Esophagus muscularis mucosa (tissue), 4 donors: ENCODE measurements around the gene ARL16. TPM values are rescaled to one million over a fixed set of nuclear protein-coding genes. Genes with fewer than 3 reads are reported as not detected.

ENCODE experiments used
- DNase-seq: peaks from one replicate; pipeline ENCODE4 v3.0.0-alpha.2; 2017; ENCODE audit errors: extremely low spot score
- H3K27ac ChIP-seq, 4 donors: fragments of 200-600 bp; sonication (generic); replicated peaks in 1 of 4; 1 replicate in 3 of 4; 2 replicates in 1 of 4; pipeline ENCODE4 v1.5.1; 2016 to 2019; ENCODE audit warnings: mild to moderate bottlenecking in 1 of 4
- H3K27me3 ChIP-seq, 4 donors: fragments of 200-600 bp; sonication (generic); one replicate each; pipeline versions ENCODE4 v1.5.1 to v1.6.0; 2016 to 2019
- H3K36me3 ChIP-seq, 4 donors: fragments of 200-600 bp; sonication (generic); one replicate each; pipeline ENCODE4 v1.5.1; 2016 to 2019
- H3K4me1 ChIP-seq, 4 donors: fragments of 200-600 bp; sonication (generic); one replicate each; pipeline ENCODE4 v1.5.1; 2016 to 2019
- H3K4me3 ChIP-seq, 4 donors: fragments of 200-600 bp; sonication (generic); 1 replicate in 2 of 4; 2 replicates in 2 of 4; pipeline ENCODE4 v1.5.1; 2016 to 2019; ENCODE audit warnings: mild to moderate bottlenecking in 4 of 4, moderate library complexity in 1 of 4
- H3K9me3 ChIP-seq, 4 donors: fragments of 200-600 bp; sonication (generic); 1 replicate in 3 of 4; 2 replicates in 1 of 4; pipeline ENCODE4 v1.5.1; 2016 to 2019
- CTCF ChIP-seq, 3 experiments: fragments of 200-600 bp in 2 of 3; fragments of 450-650 bp in 1 of 3; sonication (generic) in 2 of 3; IDR thresholded peaks; one replicate each; pipeline ENCODE4 v1.5.1; 2017 to 2019; ENCODE audit warnings: antibody characterized with exemption in 3 of 3, mild to moderate bottlenecking in 2 of 3, moderate library complexity in 1 of 3
- EP300 ChIP-seq: sonication (generic); formaldehyde crosslinking; IDR thresholded peaks from one replicate; pipeline ENCODE4 v1.6.1; 2017; ENCODE audit warnings: antibody characterized with exemption
- POLR2A ChIP-seq: fragments of 450-650 bp; IDR thresholded peaks from one replicate; pipeline ENCODE4 v1.6.1; 2017; ENCODE audit warnings: antibody characterized with exemption, moderate library complexity, mild to moderate bottlenecking, low read depth
- POLR2AphosphoS5 ChIP-seq, 2 donors: sonication (generic); formaldehyde crosslinking; IDR thresholded peaks; one replicate each; pipeline ENCODE4 v1.6.1; 2017; ENCODE audit warnings: antibody characterized with exemption in 2 of 2
- WGBS: methylation state at CpG from one replicate; pipeline ENCODE4 v1.1.5; 2018; 5-methylcytosine and 5-hydroxymethylcytosine counted together
- intact Hi-C: fragments of 100-400 bp; cut with DNase I; formaldehyde crosslinking; loops from one replicate; pipeline ENCODE4 v1.15.1; 2023
- total RNA-seq, 4 donors: library from RNA; depleted of rRNA; stranded (reverse); fragments of >200 nt; gene quantifications; one replicate each; pipeline versions ENCODE4 v1.1.0 to v1.2.1, GENCODE V29; 2016

Gene ARL16
- total RNA-seq, 4 donors from 2014 or later: 23.7 to 38.3 (median 27.3) TPM

- H3K36me3 ChIP-seq: peaks cover 81 to 100% (median 100%) of the 10 kb centered on the region in 4 donors
- TF ChIP-seq EP300 (no peak), POLR2A (no peak), POLR2AphosphoS5 (IDR thresholded peaks at IDR 0.05) (no peak), CTCF (IDR thresholded peaks at IDR 0.05) (no peak)
- WGBS: 88% methylated on average over 13 of the region's 35 CpGs
Measured at GRCh38 chr17:81693509-81694210, 10.1 kb upstream of the ARL16 start.

GRCh38 chr17:81691608-81692007 lies 8.0 kb upstream of the ARL16 start:
- no peak for DNase-seq
- intact Hi-C loops: no loop called here
- Histone ChIP-seq H3K27ac (no peak overlapping the region), H3K9me3 (no peaks in the 10 kb centered on the region), H3K4me1 (peaks cover 0 to 3% (median 1%) of the 10 kb centered on the region in 4 donors), H3K4me3 (no peak overlapping the region), H3K27me3 (no peaks in the 10 kb centered on the region), H3K36me3 (peaks cover 84 to 100% (median 100%) of the 10 kb centered on the region in 4 donors)
- 96% methylated on average over 20 of the region's 20 CpGs for WGBS
- TF ChIP-seq CTCF (IDR thresholded peaks at IDR 0.05): no peak
- TF ChIP-seq POLR2AphosphoS5 (IDR thresholded peaks at IDR 0.05): no peak
- no peak for TF ChIP-seq POLR2A
- TF ChIP-seq EP300: no peak

More at GRCh38 chr17:81693509-81694210, 10.1 kb upstream of the ARL16 start:
- Histone ChIP-seq H3K4me1 (peaks cover 0 to 8% (median 0%) of the 10 kb centered on the region in 4 donors), H3K9me3 (no peaks in the 10 kb centered on the region), H3K27me3 (no peaks in the 10 kb centered on the region), H3K4me3 (no peak overlapping the region), H3K27ac (no peak overlapping the region)
- intact Hi-C loops: no loop called here
- no peak for DNase-seq

- Histone ChIP-seq H3K9me3 (no peaks in the 10 kb centered on the region), H3K4me3 (no peak overlapping the region), H3K4me1 (peaks cover 0 to 6% (median 2%) of the 10 kb centered on the region in 4 donors), H3K27ac (no peak overlapping the region), H3K36me3 (peaks cover 84 to 100% (median 100%) of the 10 kb centered on the region in 4 donors), H3K27me3 (no peaks in the 10 kb centered on the region)
- intact Hi-C loops: no loop called here
- no peak for TF ChIP-seq EP300
- TF ChIP-seq POLR2A: no peak
- no peak for TF ChIP-seq POLR2AphosphoS5 (IDR thresholded peaks at IDR 0.05)
- no peak for TF ChIP-seq CTCF (IDR thresholded peaks at IDR 0.05)
- DNase-seq: no peak
- WGBS: 96% methylated on average over 13 of the region's 18 CpGs
Measured at GRCh38 chr17:81691196-81691595, 7.6 kb upstream of the ARL16 start.

- no peaks in the 10 kb centered on the region for H3K9me3 ChIP-seq
- no peak overlapping the region for H3K27ac ChIP-seq
- TF ChIP-seq CTCF (IDR thresholded peaks at IDR 0.05) (no peak), POLR2AphosphoS5 (IDR thresholded peaks at IDR 0.05) (no peak), POLR2A (no peak), EP300 (no peak)
- H3K27me3 ChIP-seq: no peaks in the 10 kb centered on the region
- peaks cover 3 to 13% (median 8%) of the 10 kb centered on the region in 4 donors for H3K4me1 ChIP-seq
- H3K4me3 ChIP-seq: no peak overlapping the region
- intact Hi-C loops: no loop called here
- peaks cover 78 to 100% (median 100%) of the 10 kb centered on the region in 4 donors for H3K36me3 ChIP-seq
- no peak for DNase-seq
- WGBS: 84% methylated on average over 7 of the region's 17 CpGs
Measured at GRCh38 chr17:81690549-81690948, 7.0 kb upstream of the ARL16 start.
